ENCODE data around the gene TMEM123.

TMEM123 gene

GRCh38 chr11:102360681-102361080, 91.9 kb downstream of the TMEM123 start:
- H3K4me3 ChIP-seq (replicated peaks in 1 of 2; ENCODE audit: low read depth in 2 of 2, low read length in 2 of 2): no peak overlapping the region
- no peak for DNase-seq (ENCODE audit: low read depth in 2 of 2)
- TF ChIP-seq CTCF (IDR thresholded peaks at IDR 0.05; ENCODE audit: low read depth, low read length): no peak

- no peak for DNase-seq (ENCODE audit: low read depth in 2 of 2)
- no peak for TF ChIP-seq CTCF (IDR thresholded peaks at IDR 0.05; ENCODE audit: low read depth, low read length)
- no peak overlapping the region for H3K4me3 ChIP-seq (replicated peaks in 1 of 2; ENCODE audit: low read depth in 2 of 2, low read length in 2 of 2)
These were observed 93.2 kb downstream of the TMEM123 start for GRCh38 chr11:102359372-102359771.

- no peak for TF ChIP-seq CTCF (IDR thresholded peaks at IDR 0.05; ENCODE audit: low read depth, low read length)
- no peak overlapping the region for H3K4me3 ChIP-seq (replicated peaks in 1 of 2; ENCODE audit: low read depth in 2 of 2, low read length in 2 of 2)
- no peak for DNase-seq (ENCODE audit: low read depth in 2 of 2)
These were observed 95.4 kb downstream of the TMEM123 start for GRCh38 chr11:102357116-102357515.

- DNase-seq (ENCODE audit: low read depth in 2 of 2): peak; percentile 48 to 52
- H3K4me3 ChIP-seq (replicated peaks in 1 of 2; ENCODE audit: low read depth in 2 of 2, low read length in 2 of 2): peak overlapping the region; percentile 80 to 82
- TF ChIP-seq CTCF (IDR thresholded peaks at IDR 0.05; ENCODE audit: low read depth, low read length): no peak
These were observed 104.8 kb downstream of the TMEM123 start for GRCh38 chr11:102347462-102348370.

GRCh38 chr11:102346748-102347461, 105.7 kb downstream of the TMEM123 start, which contains the start of gene BIRC2:
Gene BIRC2, plus strand, starts transcription at chr11:102347214. Its CDS starts 2,641 bp downstream, at chr11:102349855.
- peak; percentile 53 for TF ChIP-seq CTCF (IDR thresholded peaks at IDR 0.05; ENCODE audit: low read depth, low read length)
- DNase-seq (ENCODE audit: low read depth in 2 of 2): peak; percentile 91 to 94
- H3K4me3 ChIP-seq (replicated peaks in 1 of 2; ENCODE audit: low read depth in 2 of 2, low read length in 2 of 2): peak within 1 kb of the TSS; percentile 80 to 82

- TF ChIP-seq CTCF (IDR thresholded peaks at IDR 0.05; ENCODE audit: low read depth, low read length): no peak
- no peak for DNase-seq (ENCODE audit: low read depth in 2 of 2)
- peak overlapping the region; percentile 80 to 82 for H3K4me3 ChIP-seq (replicated peaks in 1 of 2; ENCODE audit: low read depth in 2 of 2, low read length in 2 of 2)
These were observed 106.2 kb downstream of the TMEM123 start for GRCh38 chr11:102346456-102346747.

Data from cardiac fibroblast (primary cell).